GM21423 (cell line): ENCODE data around the gene LIMS3.
"Not testable (repeated sequence)": the region's sequence is repeated elsewhere in the genome, so short reads cannot be mapped to it uniquely, and the experiment has no call there.

ENCODE experiments used
- ATAC-seq: cut with Tn5 transposase; IDR thresholded peaks from one replicate; pipeline ENCODE4 v1.9.1; 2021; ENCODE audit warnings: mild to moderate bottlenecking, moderate library complexity; ENCODE audit not compliant: unreplicated experiment

LIMS3 gene

GRCh38 chr2:109921543-109922384, 23.3 kb downstream of the LIMS3 start:
- not testable (repeated sequence) for ATAC-seq

GRCh38 chr2:109924481-109924880, 26.0 kb downstream of the LIMS3 start:
- not testable (repeated sequence) for ATAC-seq

- not testable (repeated sequence) for ATAC-seq
Measured at GRCh38 chr2:109927803-109928202, 29.3 kb downstream of the LIMS3 start.

- ATAC-seq = not testable (repeated sequence)
Measured at GRCh38 chr2:109929222-109929621, 30.7 kb downstream of the LIMS3 start.

- ATAC-seq = not testable (repeated sequence)
Measured at GRCh38 chr2:109936534-109936933, 38.0 kb downstream of the LIMS3 start.

- ATAC-seq = not testable (repeated sequence)
Measured at GRCh38 chr2:109945362-109945761, 46.9 kb downstream of the LIMS3 start.

- ATAC-seq = not testable (repeated sequence)
Measured at GRCh38 chr2:109947262-109947958, 48.9 kb downstream of the LIMS3 start.

GRCh38 chr2:109947959-109948520, 49.6 kb downstream of the LIMS3 start:
- ATAC-seq = not testable (repeated sequence)

GRCh38 chr2:109950146-109950843, 51.8 kb downstream of the LIMS3 start:
- not testable (repeated sequence) for ATAC-seq

- not testable (repeated sequence) for ATAC-seq
Measured at GRCh38 chr2:109963942-109964341, 65.5 kb downstream of the LIMS3 start.

GRCh38 chr2:109965482-109965881, 67.0 kb downstream of the LIMS3 start:
- ATAC-seq = not testable (repeated sequence)

- ATAC-seq = not testable (repeated sequence)
Measured at GRCh38 chr2:109966107-109966736, 67.7 kb downstream of the LIMS3 start.

- not testable (repeated sequence) for ATAC-seq
Measured at GRCh38 chr2:109966858-109967257, 68.4 kb downstream of the LIMS3 start.

GRCh38 chr2:109969864-109970263, 71.4 kb downstream of the LIMS3 start:
- ATAC-seq = not testable (repeated sequence)

GRCh38 chr2:109971710-109972109, 73.2 kb downstream of the LIMS3 start:
- ATAC-seq = not testable (repeated sequence)
